ENCODE data around the gene SPDYE8. TPM values are rescaled to one million over a fixed set of nuclear protein-coding genes. Genes with fewer than 3 reads are reported as not detected.

Gene SPDYE8
- total and polyA plus RNA-seq, 2 of the 13 experiments (the other 11 are each of a cell fraction or from before 2014, with no cell fraction given) = not detected

DNA sequence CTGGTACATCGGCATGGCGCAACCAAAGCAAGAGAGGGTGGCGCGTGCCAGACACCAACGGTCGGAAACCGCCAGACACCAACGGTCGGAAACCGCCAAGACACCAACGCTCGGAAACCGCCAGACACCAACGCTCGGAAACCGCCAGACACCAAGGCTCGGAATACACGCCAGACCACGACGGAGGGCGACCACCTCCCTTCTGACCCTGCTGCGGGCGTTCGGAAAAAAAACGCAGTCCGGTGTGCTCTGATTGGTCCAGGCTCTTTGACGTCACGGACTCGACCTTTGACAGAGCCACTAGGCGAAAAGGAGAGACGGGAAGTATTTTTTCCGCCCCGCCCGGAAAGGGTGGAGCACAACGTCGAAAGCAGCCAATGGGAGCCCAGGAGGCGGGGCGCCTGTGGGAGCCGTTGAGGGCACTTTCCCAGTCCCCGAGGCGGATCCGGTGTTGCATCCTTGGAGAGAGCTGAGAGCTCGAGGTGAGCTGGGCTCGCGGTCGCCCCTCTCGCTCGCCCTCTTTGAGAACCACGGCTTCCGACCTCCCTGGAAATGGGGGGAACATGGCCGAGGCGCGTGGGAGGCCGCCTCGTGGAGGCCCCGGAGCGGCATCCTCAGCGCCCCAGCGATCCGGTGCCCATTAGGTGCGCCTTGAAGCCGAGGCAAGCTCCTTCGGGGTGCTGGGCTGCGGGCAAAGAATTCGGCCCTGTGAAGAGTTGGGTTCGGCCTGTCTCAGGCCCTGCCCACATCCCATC, 23.7 kb downstream of the SPDYE8 start (continued):
- TF ChIP-seq, protein P1, sequence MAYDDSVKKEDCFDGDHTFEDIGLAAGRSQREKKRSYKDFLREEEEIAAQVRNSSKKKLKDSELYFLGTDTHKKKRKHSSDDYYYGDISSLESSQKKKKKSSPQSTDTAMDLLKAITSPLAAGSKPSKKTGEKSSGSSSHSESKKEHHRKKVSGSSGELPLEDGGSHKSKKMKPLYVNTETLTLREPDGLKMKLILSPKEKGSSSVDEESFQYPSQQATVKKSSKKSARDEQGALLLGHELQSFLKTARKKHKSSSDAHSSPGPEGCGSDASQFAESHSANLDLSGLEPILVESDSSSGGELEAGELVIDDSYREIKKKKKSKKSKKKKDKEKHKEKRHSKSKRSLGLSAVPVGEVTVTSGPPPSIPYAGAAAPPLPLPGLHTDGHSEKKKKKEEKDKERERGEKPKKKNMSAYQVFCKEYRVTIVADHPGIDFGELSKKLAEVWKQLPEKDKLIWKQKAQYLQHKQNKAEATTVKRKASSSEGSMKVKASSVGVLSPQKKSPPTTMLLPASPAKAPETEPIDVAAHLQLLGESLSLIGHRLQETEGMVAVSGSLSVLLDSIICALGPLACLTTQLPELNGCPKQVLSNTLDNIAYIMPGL (CRISPR knock-in tag; IDR thresholded peaks at IDR 0.05; ENCODE audit: borderline replicate concordance in 1 of 2, low read depth in 1 of 2) = peak in 1 of 2 experiments; percentile 70; a peak in 2 of 4 replicates
- 0 out of 2 replicates have a peak, but pooled peaks have one; percentile 9 for TF ChIP-seq ZFP90 (CRISPR knock-in tag; IDR thresholded peaks at IDR 0.05; ENCODE audit: borderline replicate concordance)
- TF ChIP-seq SALL2 (CRISPR knock-in tag; IDR thresholded peaks at IDR 0.05) = peak; percentile 46; the same call in 1 of the 2 replicates
- TF ChIP-seq ZBTB38 (CRISPR knock-in tag; IDR thresholded peaks at IDR 0.05) = peak; percentile 44; the same call in 1 of the 2 replicates
- TF ChIP-seq, protein P2, sequence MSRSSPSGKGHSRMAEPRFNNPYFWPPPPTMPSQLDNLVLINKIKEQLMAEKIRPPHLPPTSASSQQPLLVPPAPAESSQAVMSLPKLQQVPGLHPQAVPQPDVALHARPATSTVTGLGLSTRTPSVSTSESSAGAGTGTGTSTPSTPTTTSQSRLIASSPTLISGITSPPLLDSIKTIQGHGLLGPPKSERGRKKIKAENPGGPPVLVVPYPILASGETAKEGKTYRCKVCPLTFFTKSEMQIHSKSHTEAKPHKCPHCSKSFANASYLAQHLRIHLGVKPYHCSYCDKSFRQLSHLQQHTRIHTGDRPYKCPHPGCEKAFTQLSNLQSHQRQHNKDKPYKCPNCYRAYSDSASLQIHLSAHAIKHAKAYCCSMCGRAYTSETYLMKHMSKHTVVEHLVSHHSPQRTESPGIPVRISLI (CRISPR knock-in tag; IDR thresholded peaks at IDR 0.05; ENCODE audit: borderline replicate concordance) = peak; percentile 99
- 0 out of 2 replicates have a peak, but pooled peaks have one; percentile 46 for TF ChIP-seq HOXA5 (CRISPR knock-in tag; IDR thresholded peaks at IDR 0.05)
- peak; percentile 29; the same call in 1 of the 2 replicates for TF ChIP-seq GABPA (IDR thresholded peaks at IDR 0.05; ENCODE audit: low read depth, low read length)
- peak; percentile 71 for TF ChIP-seq GABPA (CRISPR knock-in tag; IDR thresholded peaks at IDR 0.05; ENCODE audit: low read depth)
- TF ChIP-seq ERF (CRISPR knock-in tag; IDR thresholded peaks at IDR 0.05) = peak; percentile 41; the same call in 1 of the 2 replicates
- TF ChIP-seq ZFP1 (CRISPR knock-in tag; IDR thresholded peaks at IDR 0.05) = 0 out of 2 replicates have a peak, but pooled peaks have one; percentile 33
- TF ChIP-seq KAT7 (CRISPR knock-in tag; IDR thresholded peaks at IDR 0.05; ENCODE audit: borderline replicate concordance) = 0 out of 2 replicates have a peak, but pooled peaks have one; percentile 43
- peak; percentile 53; the same call in 1 of the 2 replicates for TF ChIP-seq ZNF614 (CRISPR knock-in tag; IDR thresholded peaks at IDR 0.05; ENCODE audit: borderline replicate concordance)
- TF ChIP-seq, protein P3, sequence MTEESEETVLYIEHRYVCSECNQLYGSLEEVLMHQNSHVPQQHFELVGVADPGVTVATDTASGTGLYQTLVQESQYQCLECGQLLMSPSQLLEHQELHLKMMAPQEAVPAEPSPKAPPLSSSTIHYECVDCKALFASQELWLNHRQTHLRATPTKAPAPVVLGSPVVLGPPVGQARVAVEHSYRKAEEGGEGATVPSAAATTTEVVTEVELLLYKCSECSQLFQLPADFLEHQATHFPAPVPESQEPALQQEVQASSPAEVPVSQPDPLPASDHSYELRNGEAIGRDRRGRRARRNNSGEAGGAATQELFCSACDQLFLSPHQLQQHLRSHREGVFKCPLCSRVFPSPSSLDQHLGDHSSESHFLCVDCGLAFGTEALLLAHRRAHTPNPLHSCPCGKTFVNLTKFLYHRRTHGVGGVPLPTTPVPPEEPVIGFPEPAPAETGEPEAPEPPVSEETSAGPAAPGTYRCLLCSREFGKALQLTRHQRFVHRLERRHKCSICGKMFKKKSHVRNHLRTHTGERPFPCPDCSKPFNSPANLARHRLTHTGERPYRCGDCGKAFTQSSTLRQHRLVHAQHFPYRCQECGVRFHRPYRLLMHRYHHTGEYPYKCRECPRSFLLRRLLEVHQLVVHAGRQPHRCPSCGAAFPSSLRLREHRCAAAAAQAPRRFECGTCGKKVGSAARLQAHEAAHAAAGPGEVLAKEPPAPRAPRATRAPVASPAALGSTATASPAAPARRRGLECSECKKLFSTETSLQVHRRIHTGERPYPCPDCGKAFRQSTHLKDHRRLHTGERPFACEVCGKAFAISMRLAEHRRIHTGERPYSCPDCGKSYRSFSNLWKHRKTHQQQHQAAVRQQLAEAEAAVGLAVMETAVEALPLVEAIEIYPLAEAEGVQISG (CRISPR knock-in tag; IDR thresholded peaks at IDR 0.05) = peak; percentile 74
- TF ChIP-seq ZNF776 (CRISPR knock-in tag; IDR thresholded peaks at IDR 0.05) = peak; percentile 63; the same call in 1 of the 2 replicates
- TF ChIP-seq SP4 (CRISPR knock-in tag; IDR thresholded peaks at IDR 0.05) = peak; percentile 69; the same call in 1 of the 2 replicates
- TF ChIP-seq ZNF331 (CRISPR knock-in tag; IDR thresholded peaks at IDR 0.05) = 0 out of 2 replicates have a peak, but pooled peaks have one; percentile 7
- peak; percentile 79 for TF ChIP-seq THAP11 (CRISPR knock-in tag; IDR thresholded peaks at IDR 0.05)
- TF ChIP-seq SP5 (CRISPR knock-in tag; IDR thresholded peaks at IDR 0.05; ENCODE audit: borderline replicate concordance, low read depth) = peak; percentile 59; the same call in 1 of the 2 replicates
- peak; percentile 85 for TF ChIP-seq NFYB (CRISPR knock-in tag; IDR thresholded peaks at IDR 0.05)
- TF ChIP-seq ZNF766 (CRISPR knock-in tag; IDR thresholded peaks at IDR 0.05; ENCODE audit: borderline replicate concordance) = 0 out of 2 replicates have a peak, but pooled peaks have one; percentile 50
- TF ChIP-seq GATAD2A (CRISPR knock-in tag; IDR thresholded peaks at IDR 0.05) = peak; percentile 46
- peak; percentile 87 for TF ChIP-seq POLR2AphosphoS5 (IDR thresholded peaks at IDR 0.05; ENCODE audit: low read depth, low read length)
- TF ChIP-seq, protein P4, sequence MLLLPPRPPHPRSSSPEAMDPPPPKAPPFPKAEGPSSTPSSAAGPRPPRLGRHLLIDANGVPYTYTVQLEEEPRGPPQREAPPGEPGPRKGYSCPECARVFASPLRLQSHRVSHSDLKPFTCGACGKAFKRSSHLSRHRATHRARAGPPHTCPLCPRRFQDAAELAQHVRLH (CRISPR knock-in tag; IDR thresholded peaks at IDR 0.05; ENCODE audit: borderline replicate concordance, low read depth) = peak; percentile 71; the same call in 1 of the 2 replicates
- peak; percentile 12; the same call in 1 of the 2 replicates for TF ChIP-seq TARDBP (CRISPR knock-in tag; IDR thresholded peaks at IDR 0.05)
